ENCODE data around the gene CFAP68. TPM values are rescaled to one million over a fixed set of nuclear protein-coding genes. Genes with fewer than 3 reads are reported as not detected.

CFAP68 gene
- total and polyA plus RNA-seq, 2 donors from 2014 or later = 29.5 to 93.7 TPM

DNA sequence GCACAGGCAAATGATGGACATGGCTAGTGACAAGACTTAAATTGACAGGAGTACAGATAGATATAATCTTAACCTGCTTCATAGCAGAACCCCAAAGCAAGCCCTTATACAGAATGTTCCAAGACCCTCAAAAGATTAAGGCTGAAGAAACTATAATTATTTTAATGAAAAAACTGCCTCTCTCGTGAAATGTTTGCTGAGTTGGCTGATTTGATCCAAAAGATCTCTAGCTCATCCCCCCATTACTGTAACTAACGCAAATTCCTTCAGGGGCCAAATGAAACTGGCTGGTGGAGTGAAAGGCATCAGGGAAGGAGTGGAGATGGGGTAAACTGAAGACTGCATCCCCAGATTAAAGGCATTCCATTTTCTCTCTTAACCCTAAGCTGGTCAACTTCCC is 27.2 kb upstream of the CFAP68 start:
- FAIRE-seq (no peak), DNase-seq (no peak)
- intact Hi-C loops (cut with DNase I) = no loop called here
- Histone ChIP-seq H3K4me3 (ENCODE audit: low read length in 3 of 3) (no peak overlapping the region), H3K9ac (ENCODE audit: low read length in 3 of 3) (no peak overlapping the region), H3K9me3 (ENCODE audit: control insufficient read depth in 2 of 3, insufficient read depth in 1 of 3, low read length in 3 of 3) (no peaks in the 10 kb centered on the region), H3K4me1 (ENCODE audit: control insufficient read depth in 2 of 3, insufficient read depth in 2 of 3, low read depth in 1 of 3, low read length in 3 of 3) (no peaks in the 10 kb centered on the region), H3K27me3 (ENCODE audit: control insufficient read depth, insufficient read depth, low read length) (no peaks in the 10 kb centered on the region), H3K36me3 (ENCODE audit: control insufficient read depth in 2 of 3, insufficient read depth in 3 of 3, low read length in 3 of 3) (peaks cover 6 to 15% (median 9%) of the 10 kb centered on the region in 3 donors), H3K27ac (ENCODE audit: low read depth in 2 of 2, low read length in 2 of 2) (no peak overlapping the region)
- TF ChIP-seq, protein P1, sequence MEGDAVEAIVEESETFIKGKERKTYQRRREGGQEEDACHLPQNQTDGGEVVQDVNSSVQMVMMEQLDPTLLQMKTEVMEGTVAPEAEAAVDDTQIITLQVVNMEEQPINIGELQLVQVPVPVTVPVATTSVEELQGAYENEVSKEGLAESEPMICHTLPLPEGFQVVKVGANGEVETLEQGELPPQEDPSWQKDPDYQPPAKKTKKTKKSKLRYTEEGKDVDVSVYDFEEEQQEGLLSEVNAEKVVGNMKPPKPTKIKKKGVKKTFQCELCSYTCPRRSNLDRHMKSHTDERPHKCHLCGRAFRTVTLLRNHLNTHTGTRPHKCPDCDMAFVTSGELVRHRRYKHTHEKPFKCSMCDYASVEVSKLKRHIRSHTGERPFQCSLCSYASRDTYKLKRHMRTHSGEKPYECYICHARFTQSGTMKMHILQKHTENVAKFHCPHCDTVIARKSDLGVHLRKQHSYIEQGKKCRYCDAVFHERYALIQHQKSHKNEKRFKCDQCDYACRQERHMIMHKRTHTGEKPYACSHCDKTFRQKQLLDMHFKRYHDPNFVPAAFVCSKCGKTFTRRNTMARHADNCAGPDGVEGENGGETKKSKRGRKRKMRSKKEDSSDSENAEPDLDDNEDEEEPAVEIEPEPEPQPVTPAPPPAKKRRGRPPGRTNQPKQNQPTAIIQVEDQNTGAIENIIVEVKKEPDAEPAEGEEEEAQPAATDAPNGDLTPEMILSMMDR (IDR thresholded peaks at IDR 0.05; ENCODE audit: borderline replicate concordance, extremely low read depth, insufficient read depth) = no peak

DNA sequence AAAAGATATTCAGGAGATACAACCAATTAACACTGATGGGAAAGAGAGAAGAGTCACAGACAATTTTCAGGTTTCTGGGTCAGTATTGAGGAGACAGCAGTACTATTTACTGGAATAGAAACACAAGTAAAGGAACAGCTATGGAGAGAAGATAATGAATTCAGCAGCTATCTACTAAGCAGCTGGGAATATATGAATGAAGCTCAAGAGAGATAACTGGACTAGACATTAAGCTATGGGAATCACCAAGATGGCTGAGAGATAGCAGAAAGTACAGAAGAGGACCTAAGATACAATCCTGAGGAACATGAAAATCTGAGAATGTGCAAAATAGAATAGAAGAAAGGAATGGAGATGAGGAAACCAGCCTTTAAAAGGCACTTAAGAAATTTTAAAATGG is 23.8 kb upstream of the CFAP68 start:
- Histone ChIP-seq H3K9ac (ENCODE audit: low read length in 3 of 3) (no peak overlapping the region), H3K27ac (ENCODE audit: low read depth in 2 of 2, low read length in 2 of 2) (no peak overlapping the region), H3K4me3 (ENCODE audit: low read length in 3 of 3) (no peak overlapping the region), H3K4me1 (ENCODE audit: control insufficient read depth in 2 of 3, insufficient read depth in 2 of 3, low read depth in 1 of 3, low read length in 3 of 3) (no peaks in the 10 kb centered on the region), H3K9me3 (ENCODE audit: control insufficient read depth in 2 of 3, insufficient read depth in 1 of 3, low read length in 3 of 3) (no peaks in the 10 kb centered on the region), H3K36me3 (ENCODE audit: control insufficient read depth in 2 of 3, insufficient read depth in 3 of 3, low read length in 3 of 3) (peaks cover 8 to 15% (median 14%) of the 10 kb centered on the region in 3 donors), H3K27me3 (ENCODE audit: control insufficient read depth, insufficient read depth, low read length) (no peaks in the 10 kb centered on the region)
- DNase-seq (no peak), FAIRE-seq (no peak)
- TF ChIP-seq, protein P1 (IDR thresholded peaks at IDR 0.05; ENCODE audit: borderline replicate concordance, extremely low read depth, insufficient read depth) = no peak
- intact Hi-C loops (cut with DNase I) = no loop called here

DNA sequence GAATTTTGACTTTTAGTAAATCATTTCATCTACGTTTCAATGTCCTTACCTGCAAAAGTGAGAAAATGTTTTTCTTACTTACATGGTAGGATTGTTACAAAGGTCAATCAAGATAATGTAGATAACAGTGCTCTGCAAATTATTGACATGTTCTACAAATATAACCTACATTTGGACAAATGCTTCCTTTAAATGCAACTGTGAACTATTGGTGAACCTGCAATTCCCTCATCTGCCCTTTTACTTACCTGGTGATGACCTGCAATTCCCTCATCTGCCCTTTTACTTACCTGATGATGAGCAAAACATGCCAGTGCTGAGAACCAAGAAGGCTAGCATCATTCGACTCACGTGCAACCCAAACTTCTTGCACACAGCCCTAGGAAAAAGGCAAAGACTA is 19.1 kb upstream of the CFAP68 start:
- Histone ChIP-seq H3K36me3 (ENCODE audit: control insufficient read depth in 2 of 3, insufficient read depth in 3 of 3, low read length in 3 of 3) (peaks cover 7 to 10% (median 10%) of the 10 kb centered on the region in 3 donors), H3K9ac (ENCODE audit: low read length in 3 of 3) (no peak overlapping the region), H3K27ac (ENCODE audit: low read depth in 2 of 2, low read length in 2 of 2) (no peak overlapping the region), H3K9me3 (ENCODE audit: control insufficient read depth in 2 of 3, insufficient read depth in 1 of 3, low read length in 3 of 3) (no peaks in the 10 kb centered on the region), H3K27me3 (ENCODE audit: control insufficient read depth, insufficient read depth, low read length) (no peaks in the 10 kb centered on the region), H3K4me1 (ENCODE audit: control insufficient read depth in 2 of 3, insufficient read depth in 2 of 3, low read depth in 1 of 3, low read length in 3 of 3) (no peaks in the 10 kb centered on the region), H3K4me3 (ENCODE audit: low read length in 3 of 3) (no peak overlapping the region)
- FAIRE-seq (no peak), DNase-seq (no peak)
- intact Hi-C loops (cut with DNase I) = no loop called here
- TF ChIP-seq, protein P1 (IDR thresholded peaks at IDR 0.05; ENCODE audit: borderline replicate concordance, extremely low read depth, insufficient read depth) = no peak

DNA sequence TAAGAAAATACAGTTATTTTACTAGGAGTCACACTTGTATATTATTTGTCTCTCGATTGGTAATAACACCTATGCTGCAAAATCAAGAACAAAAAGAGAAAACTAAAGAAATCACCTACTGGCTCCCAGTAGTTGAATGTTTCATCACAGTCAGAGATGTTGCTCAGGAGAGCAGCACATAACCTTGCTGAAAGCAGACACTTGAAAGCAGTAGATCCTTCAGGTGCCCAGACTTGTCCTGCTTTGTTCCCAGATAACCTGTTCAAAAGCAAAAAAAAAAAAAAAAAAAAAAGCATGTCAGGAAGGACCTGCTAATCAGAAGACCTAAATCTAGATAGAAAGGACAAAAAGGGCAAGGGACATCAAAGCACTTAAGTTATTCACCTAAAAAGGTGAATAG is 9.2 kb upstream of the CFAP68 start:
- intact Hi-C loops (cut with DNase I) = no loop called here
- Histone ChIP-seq H3K4me3 (ENCODE audit: low read length in 3 of 3) (no peak overlapping the region), H3K36me3 (ENCODE audit: control insufficient read depth in 2 of 3, insufficient read depth in 3 of 3, low read length in 3 of 3) (peaks cover 7 to 13% (median 11%) of the 10 kb centered on the region in 3 donors), H3K9me3 (ENCODE audit: control insufficient read depth in 2 of 3, insufficient read depth in 1 of 3, low read length in 3 of 3) (no peaks in the 10 kb centered on the region), H3K27ac (ENCODE audit: low read depth in 2 of 2, low read length in 2 of 2) (no peak overlapping the region), H3K27me3 (ENCODE audit: control insufficient read depth, insufficient read depth, low read length) (no peaks in the 10 kb centered on the region), H3K4me1 (ENCODE audit: control insufficient read depth in 2 of 3, insufficient read depth in 2 of 3, low read depth in 1 of 3, low read length in 3 of 3) (peaks cover 0 to 4% (median 2%) of the 10 kb centered on the region in 3 donors), H3K9ac (ENCODE audit: low read length in 3 of 3) (no peak overlapping the region)
- TF ChIP-seq, protein P1 (IDR thresholded peaks at IDR 0.05; ENCODE audit: borderline replicate concordance, extremely low read depth, insufficient read depth) = no peak
- DNase-seq (no peak), FAIRE-seq (no peak)
